Esophagus squamous epithelium (tissue), 5 donors: Measurements from ENCODE around the gene BPNT1. TPM values are rescaled to one million over a fixed set of nuclear protein-coding genes. Genes with fewer than 3 reads are reported as not detected.
"Not testable (repeated sequence)": the region's sequence is repeated elsewhere in the genome, so short reads cannot be mapped to it uniquely, and the experiment has no call there.

Experiments
- DNase-seq: peaks from one replicate; lab custom pipeline; 2025; lab: John Stamatoyannopoulos, UW
- H3K27ac ChIP-seq, 4 donors: fragments of 200-600 bp; sonication (generic); one replicate each; pipeline ENCODE4 v1.5.1; 2016 to 2019; ENCODE audit warnings: mild to moderate bottlenecking in 1 of 4
- H3K27me3 ChIP-seq, 4 donors: fragments of 200-600 bp; sonication (generic); 1 replicate in 3 of 4; 2 replicates in 1 of 4; pipeline versions ENCODE4 v1.5.1 to v1.6.0; 2017 to 2021; ENCODE audit warnings: antibody characterized with exemption in 1 of 4
- H3K36me3 ChIP-seq, 3 donors: fragments of 200-600 bp; sonication (generic); one replicate each; pipeline ENCODE4 v1.5.1; 2016 to 2019
- H3K4me1 ChIP-seq, 3 donors: fragments of 200-600 bp; sonication (generic); one replicate each; pipeline ENCODE4 v1.5.1; 2017 to 2019
- H3K4me3 ChIP-seq, 4 donors: fragments of 200-600 bp; sonication (generic); 1 replicate in 3 of 4; 2 replicates in 1 of 4; pipeline ENCODE4 v1.5.1; 2016 to 2019; ENCODE audit warnings: mild to moderate bottlenecking in 2 of 4, moderate library complexity in 1 of 4
- H3K9me3 ChIP-seq, 3 donors: fragments of 200-600 bp; sonication (generic); one replicate each; pipeline ENCODE4 v1.5.1; 2016 to 2019
- CTCF ChIP-seq, 6 experiments: fragments of 450-650 bp in 4 of 6; fragments of 200-600 bp in 2 of 6; sonication (generic) in 2 of 6; IDR thresholded peaks; one replicate each; pipeline ENCODE4 v1.5.1; 2016 to 2019; ENCODE audit warnings: antibody characterized with exemption in 6 of 6, mild to moderate bottlenecking in 4 of 6, moderate library complexity in 4 of 6
- POLR2A ChIP-seq, 4 donors: fragments of 450-650 bp; IDR thresholded peaks; one replicate each; pipeline ENCODE4 v1.6.1; 2017; ENCODE audit warnings: antibody characterized with exemption in 4 of 4, mild to moderate bottlenecking in 4 of 4, moderate library complexity in 3 of 4
- WGBS, 2 donors: methylation state at CpG; one replicate each; pipeline ENCODE4 v1.1.5; 2018; 5-methylcytosine and 5-hydroxymethylcytosine counted together
- intact Hi-C: fragments of 100-400 bp; cut with DNase I; formaldehyde crosslinking; loops from one replicate; pipeline ENCODE4 v1.15.0; 2022
- total RNA-seq, 4 donors: library from RNA; depleted of rRNA; stranded (reverse); fragments of >200 nt; gene quantifications; one replicate each; pipeline ENCODE4 v1.1.0, GENCODE V29; 2016
- donor health status: DM: yes; HTN: yes; CAD: no.

The BPNT1 gene
- total RNA-seq, 4 donors from 2014 or later: 18.1 to 37.3 (median 23.3) TPM

DNA sequence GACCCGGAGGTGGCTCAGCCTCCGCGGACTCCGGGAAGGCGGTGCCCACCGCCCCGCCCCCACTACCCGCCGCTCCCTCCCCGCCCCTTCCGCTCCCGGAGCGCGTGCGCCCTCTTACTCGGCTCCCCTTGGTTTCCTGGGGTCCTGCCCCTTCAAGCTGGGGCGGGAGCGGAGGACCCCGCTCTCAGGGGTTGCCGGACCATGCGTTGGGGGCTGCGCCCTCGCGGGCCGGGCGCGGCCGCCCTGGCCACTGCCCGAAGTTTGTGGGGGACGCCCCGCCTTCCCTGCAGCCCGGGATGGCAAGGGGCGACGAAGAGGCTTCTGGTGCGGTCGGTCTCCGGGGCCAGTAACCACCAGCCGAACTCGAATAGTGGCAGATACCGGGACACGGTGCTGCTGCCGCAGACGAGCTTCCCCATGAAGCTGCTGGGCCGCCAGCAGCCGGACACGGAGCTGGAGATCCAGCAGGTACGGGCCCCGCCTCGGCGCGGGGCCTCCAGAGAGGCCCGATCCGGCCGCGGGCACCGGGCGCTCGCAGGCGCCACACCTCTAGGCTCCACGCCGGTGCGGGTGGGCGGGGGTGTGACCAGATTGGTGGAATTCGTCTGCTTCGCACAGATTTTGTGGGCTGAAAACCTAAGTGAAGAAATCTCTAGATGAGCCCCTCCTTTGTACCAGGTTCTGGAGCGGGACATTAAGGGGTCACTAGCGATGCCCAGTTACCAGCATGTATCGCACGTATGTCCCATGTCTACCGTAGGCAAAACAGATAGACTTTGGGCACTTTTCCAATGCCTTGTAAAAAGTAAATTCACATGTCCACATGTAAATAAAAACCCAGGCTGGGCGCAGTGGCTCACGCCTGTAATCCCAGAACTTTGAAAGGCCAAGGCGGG lies 4.7 kb upstream of the BPNT1 start, which contains the start of gene IARS2:
Gene IARS2 (plus strand): TSS at position 117 of the 896 bp plus-strand sequence. CDS start 85 bp downstream, at position 202.
- intact Hi-C loops: loop anchor here (10.0 kb wide), 1 partner anchor 49 kb away; the partner anchor contains the start of gene EPRS1
- 1 to 3% methylated on average over 16 to 20 of the region's 73 CpGs for WGBS, 2 donors
- TF ChIP-seq CTCF (IDR thresholded peaks at IDR 0.05): no peak
- TF ChIP-seq POLR2A (IDR thresholded peaks at IDR 0.05): peak in 2 of 4 donors; percentile 31 to 47
- DNase-seq: peak; percentile 16
- Histone ChIP-seq H3K36me3 (peaks cover 0 to 31% (median 0%) of the 10 kb centered on the region in 3 donors), H3K27me3 (no peaks in the 10 kb centered on the region), H3K9me3 (no peaks in the 10 kb centered on the region), H3K4me1 (peaks cover 12 to 24% (median 17%) of the 10 kb centered on the region in 3 donors), H3K27ac (peak within 1 kb of the TSS; percentile 86 to 94 (median 90)), H3K4me3 (peak within 1 kb of the TSS; percentile 92 to 99 (median 96))

DNA sequence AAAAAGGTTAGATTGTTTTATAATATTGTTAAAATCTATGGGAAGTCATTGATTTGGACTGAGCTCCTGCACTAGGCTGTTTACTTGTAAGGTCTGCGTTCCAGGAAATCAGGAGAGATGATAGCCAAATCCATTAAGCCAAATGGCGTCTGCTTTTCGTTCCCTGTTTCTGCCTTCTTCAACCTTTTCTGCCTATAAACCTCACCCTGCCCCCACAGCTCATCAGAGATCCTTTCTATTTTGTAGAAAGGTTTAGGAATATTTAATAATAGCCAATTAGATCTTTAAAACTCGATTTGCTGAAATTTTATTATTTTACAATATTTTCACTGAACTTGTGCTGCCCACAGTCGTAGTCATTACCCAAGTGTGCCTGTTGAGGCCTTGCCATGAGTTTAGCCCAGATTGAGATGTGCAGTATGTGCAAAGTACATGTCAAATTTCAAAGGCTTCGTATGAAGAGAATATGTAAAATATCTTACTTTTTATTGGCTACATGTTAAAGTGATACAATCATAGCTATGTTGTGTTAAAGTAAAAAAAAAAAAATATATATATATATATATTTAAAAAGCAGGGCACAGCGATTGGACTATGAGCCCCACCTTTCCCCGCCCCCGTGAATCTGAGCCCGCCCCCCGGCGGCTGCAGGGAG lies 3.9 kb upstream of the BPNT1 start:
- intact Hi-C loops: loop anchor here (10.0 kb wide), 1 partner anchor 49 kb away; the partner anchor contains the start of gene EPRS1
- DNase-seq: no peak
- no peak for TF ChIP-seq POLR2A (IDR thresholded peaks at IDR 0.05)
- no peak for TF ChIP-seq CTCF (IDR thresholded peaks at IDR 0.05)
- 18 to 25% methylated on average over 12 of the region's 12 CpGs for WGBS, 2 donors
- H3K27me3 ChIP-seq: no peaks in the 10 kb centered on the region
- no peaks in the 10 kb centered on the region for H3K9me3 ChIP-seq
- H3K4me1 ChIP-seq: peaks cover 12 to 32% (median 24%) of the 10 kb centered on the region in 3 donors
- peak overlapping the region; percentile 92 to 99 (median 96) for H3K4me3 ChIP-seq
- peak overlapping the region; percentile 86 to 94 (median 90) for H3K27ac ChIP-seq
- H3K36me3 ChIP-seq: peaks cover 0 to 23% (median 0%) of the 10 kb centered on the region in 3 donors

GRCh38 chr1:220092694-220093093 lies 3.1 kb upstream of the BPNT1 start:
- Histone ChIP-seq H3K4me3 (no peak overlapping the region), H3K36me3 (peaks cover 0 to 15% (median 0%) of the 10 kb centered on the region in 3 donors), H3K27me3 (no peaks in the 10 kb centered on the region), H3K9me3 (no peaks in the 10 kb centered on the region), H3K4me1 (peaks cover 12 to 39% (median 25%) of the 10 kb centered on the region in 3 donors), H3K27ac (no peak overlapping the region)
- DNase-seq: no peak
- TF ChIP-seq CTCF (IDR thresholded peaks at IDR 0.05): no peak
- no peak for TF ChIP-seq POLR2A (IDR thresholded peaks at IDR 0.05)
- intact Hi-C loops: loop anchor here (10.0 kb wide), 1 partner anchor 48 kb away; the partner anchor contains the start of gene EPRS1
- WGBS, 2 donors: 90 to 91% methylated on average over 1 of the region's 1 CpG

DNA sequence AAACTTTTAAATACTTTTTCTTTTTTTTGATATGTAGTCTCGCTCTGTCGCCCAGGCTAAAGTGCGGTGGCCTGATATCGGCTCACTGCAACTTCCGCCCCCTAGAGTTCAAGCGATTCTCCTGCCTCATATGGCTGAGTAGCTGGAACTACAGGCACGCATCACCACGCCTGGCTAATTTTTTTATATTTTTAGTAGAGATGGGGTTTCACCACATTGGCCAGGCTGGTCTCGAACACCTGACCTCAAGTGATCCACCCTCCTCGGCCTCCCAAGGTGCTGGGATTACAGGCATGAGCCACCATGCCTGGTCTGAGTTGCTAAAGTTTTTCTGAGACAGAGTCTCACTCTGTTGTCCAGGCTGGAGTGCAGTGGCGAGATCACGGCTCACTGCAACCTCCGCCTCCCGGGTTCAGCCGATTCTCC lies 3.3 kb downstream of the BPNT1 start:
- Histone ChIP-seq H3K4me1 (peaks cover 0 to 21% (median 9%) of the 10 kb centered on the region in 3 donors), H3K36me3 (peaks cover 0 to 12% (median 0%) of the 10 kb centered on the region in 3 donors)
- H3K27me3 ChIP-seq, H3K4me3 ChIP-seq, H3K27ac ChIP-seq, H3K9me3 ChIP-seq, intact Hi-C loops, DNase-seq: not testable (repeated sequence)
- 91 to 94% methylated on average over 13 to 15 of the region's 15 CpGs for WGBS, 2 donors

DNA sequence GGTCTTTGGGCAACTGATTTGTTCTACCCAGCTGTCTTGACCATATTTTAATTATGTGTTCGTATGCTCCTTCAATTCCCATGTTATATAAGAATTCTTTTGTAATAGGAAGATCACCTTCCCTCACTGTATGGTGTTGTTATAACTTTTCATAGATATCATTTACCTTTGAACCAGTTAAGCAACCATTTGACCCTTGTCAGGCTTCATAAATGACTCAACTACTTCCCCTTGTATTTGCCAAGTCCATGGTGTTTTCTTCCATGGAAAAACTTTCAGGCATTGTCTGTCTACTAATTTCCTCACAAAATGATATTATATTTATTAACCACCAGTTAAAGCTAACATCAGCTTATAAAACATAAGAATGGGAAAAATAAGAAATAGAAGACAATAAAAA lies 5.1 kb downstream of the BPNT1 start:
- intact Hi-C loops: no loop called here
- TF ChIP-seq POLR2A (IDR thresholded peaks at IDR 0.05) (no peak), CTCF (IDR thresholded peaks at IDR 0.05) (no peak)
- Histone ChIP-seq H3K4me1 (peaks cover 0 to 18% (median 9%) of the 10 kb centered on the region in 3 donors), H3K27me3 (no peaks in the 10 kb centered on the region), H3K9me3 (no peaks in the 10 kb centered on the region), H3K4me3 (no peak overlapping the region), H3K36me3 (peaks cover 0 to 12% (median 0%) of the 10 kb centered on the region in 3 donors), H3K27ac (no peak overlapping the region)
- 75 to 92% methylated on average over 1 of the region's 1 CpG for WGBS, 2 donors
- DNase-seq: no peak
